Measurements from ENCODE around the gene NUP188.

The NUP188 gene

DNA sequence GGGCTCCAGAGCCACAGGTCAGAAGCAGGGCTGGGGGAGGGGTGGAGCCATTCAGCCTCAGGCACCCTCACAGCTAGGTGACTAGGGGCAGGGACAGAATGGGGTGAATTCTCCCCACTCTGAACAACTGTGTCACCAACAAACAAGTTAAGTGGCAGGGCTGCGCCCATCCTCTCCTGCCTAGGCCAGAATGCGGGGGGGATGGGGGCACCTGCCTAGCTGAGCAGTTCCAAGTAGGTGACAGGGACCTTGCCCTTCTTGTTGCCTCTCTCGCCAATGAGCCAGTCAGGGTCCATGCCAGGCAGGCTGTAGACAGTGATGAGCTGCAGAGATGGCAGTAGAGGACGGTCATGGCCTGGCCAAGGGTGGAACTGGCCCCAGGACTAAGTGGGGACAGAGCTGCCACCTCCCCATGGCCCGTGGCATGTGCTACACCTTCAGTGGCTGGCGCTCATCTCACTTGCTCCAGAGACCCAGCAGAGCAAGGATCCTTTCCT, 61.0 kb downstream of the NUP188 start:
- Histone ChIP-seq H3K4me2 (ENCODE audit: low read length) (no peak overlapping the region), H3K27me3 (ENCODE audit: control insufficient read depth, low read length) (no peaks in the 10 kb centered on the region), H3K4me3 (ENCODE audit: low read length) (no peak overlapping the region), H3F3A (ENCODE audit: control insufficient read depth, insufficient read depth) (peaks cover 13% of the 10 kb centered on the region), H3K4me1 (ENCODE audit: control insufficient read depth, low read length) (no peaks in the 10 kb centered on the region), H4K20me1 (ENCODE audit: control insufficient read depth, insufficient read depth, low read depth, low read length) (no peaks in the 10 kb centered on the region), H3K9me3 (ENCODE audit: control insufficient read depth, insufficient read depth, low read length) (no peaks in the 10 kb centered on the region), H3K36me3 (ENCODE audit: control insufficient read depth, low read length) (peaks cover 72% of the 10 kb centered on the region), H3K79me2 (ENCODE audit: control insufficient read depth, low read length) (no peaks in the 10 kb centered on the region), H3K9me2 (replicated peaks; ENCODE audit: control insufficient read depth, low read length) (no peaks in the 10 kb centered on the region), H3K27ac (ENCODE audit: low read depth, low read length) (no peak overlapping the region)
- no peak for TF ChIP-seq EZH2phosphoT487 (IDR thresholded peaks at IDR 0.05; ENCODE audit: borderline replicate concordance, low read length)
- TF ChIP-seq, protein P1, sequence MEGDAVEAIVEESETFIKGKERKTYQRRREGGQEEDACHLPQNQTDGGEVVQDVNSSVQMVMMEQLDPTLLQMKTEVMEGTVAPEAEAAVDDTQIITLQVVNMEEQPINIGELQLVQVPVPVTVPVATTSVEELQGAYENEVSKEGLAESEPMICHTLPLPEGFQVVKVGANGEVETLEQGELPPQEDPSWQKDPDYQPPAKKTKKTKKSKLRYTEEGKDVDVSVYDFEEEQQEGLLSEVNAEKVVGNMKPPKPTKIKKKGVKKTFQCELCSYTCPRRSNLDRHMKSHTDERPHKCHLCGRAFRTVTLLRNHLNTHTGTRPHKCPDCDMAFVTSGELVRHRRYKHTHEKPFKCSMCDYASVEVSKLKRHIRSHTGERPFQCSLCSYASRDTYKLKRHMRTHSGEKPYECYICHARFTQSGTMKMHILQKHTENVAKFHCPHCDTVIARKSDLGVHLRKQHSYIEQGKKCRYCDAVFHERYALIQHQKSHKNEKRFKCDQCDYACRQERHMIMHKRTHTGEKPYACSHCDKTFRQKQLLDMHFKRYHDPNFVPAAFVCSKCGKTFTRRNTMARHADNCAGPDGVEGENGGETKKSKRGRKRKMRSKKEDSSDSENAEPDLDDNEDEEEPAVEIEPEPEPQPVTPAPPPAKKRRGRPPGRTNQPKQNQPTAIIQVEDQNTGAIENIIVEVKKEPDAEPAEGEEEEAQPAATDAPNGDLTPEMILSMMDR (IDR thresholded peaks at IDR 0.05; ENCODE audit: low read depth, low read length, poor library complexity, severe bottlenecking), result no peak

DNA sequence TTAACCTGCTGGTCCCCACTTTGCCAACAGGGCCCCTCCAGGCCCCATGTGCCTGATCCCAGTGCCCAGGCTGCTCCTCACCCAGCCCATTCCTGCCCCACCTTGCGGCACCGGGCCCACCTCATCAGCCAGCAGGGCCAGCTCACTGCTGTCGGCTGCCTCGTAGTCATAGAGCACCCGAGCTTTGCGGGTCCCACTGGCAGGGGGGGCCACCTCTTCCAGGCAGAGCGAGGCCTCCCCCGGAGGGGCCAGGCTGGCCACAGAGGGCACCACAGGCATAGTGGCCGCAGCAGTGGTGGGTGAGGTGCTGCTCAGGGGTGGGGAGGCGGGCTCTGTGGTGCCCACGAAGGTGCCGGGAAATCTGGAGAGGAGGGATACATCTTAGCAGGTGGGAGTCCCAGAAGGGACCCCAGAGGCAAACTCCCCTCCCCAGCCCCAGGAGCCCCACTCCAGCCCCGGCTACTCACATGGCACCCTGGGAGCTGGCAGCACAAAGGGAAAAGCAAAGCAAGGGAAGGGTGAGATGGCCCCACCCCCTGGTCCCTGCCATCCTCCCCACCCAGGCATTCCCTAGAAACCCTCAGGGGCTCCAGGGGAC, 61.6 kb downstream of the NUP188 start:
- H3K27ac ChIP-seq (ENCODE audit: low read depth, low read length), result no peak overlapping the region
- no peak overlapping the region for H3K4me2 ChIP-seq (ENCODE audit: low read length)
- peaks cover 73% of the 10 kb centered on the region for H3K36me3 ChIP-seq (ENCODE audit: control insufficient read depth, low read length)
- H3K4me3 ChIP-seq (ENCODE audit: low read length), result no peak overlapping the region
- TF ChIP-seq, protein P1 (IDR thresholded peaks at IDR 0.05; ENCODE audit: low read depth, low read length, poor library complexity, severe bottlenecking), result no peak
- no peak for TF ChIP-seq EZH2phosphoT487 (IDR thresholded peaks at IDR 0.05; ENCODE audit: borderline replicate concordance, low read length)
- no peaks in the 10 kb centered on the region for H3K27me3 ChIP-seq (ENCODE audit: control insufficient read depth, low read length)
- no peaks in the 10 kb centered on the region for H3K9me2 ChIP-seq (replicated peaks; ENCODE audit: control insufficient read depth, low read length)
- H3K79me2 ChIP-seq (ENCODE audit: control insufficient read depth, low read length), result no peaks in the 10 kb centered on the region
- no peaks in the 10 kb centered on the region for H3K4me1 ChIP-seq (ENCODE audit: control insufficient read depth, low read length)
- no peaks in the 10 kb centered on the region for H3K9me3 ChIP-seq (ENCODE audit: control insufficient read depth, insufficient read depth, low read length)
- peaks cover 13% of the 10 kb centered on the region for H3F3A ChIP-seq (ENCODE audit: control insufficient read depth, insufficient read depth)
- no peaks in the 10 kb centered on the region for H4K20me1 ChIP-seq (ENCODE audit: control insufficient read depth, insufficient read depth, low read depth, low read length)

DNA sequence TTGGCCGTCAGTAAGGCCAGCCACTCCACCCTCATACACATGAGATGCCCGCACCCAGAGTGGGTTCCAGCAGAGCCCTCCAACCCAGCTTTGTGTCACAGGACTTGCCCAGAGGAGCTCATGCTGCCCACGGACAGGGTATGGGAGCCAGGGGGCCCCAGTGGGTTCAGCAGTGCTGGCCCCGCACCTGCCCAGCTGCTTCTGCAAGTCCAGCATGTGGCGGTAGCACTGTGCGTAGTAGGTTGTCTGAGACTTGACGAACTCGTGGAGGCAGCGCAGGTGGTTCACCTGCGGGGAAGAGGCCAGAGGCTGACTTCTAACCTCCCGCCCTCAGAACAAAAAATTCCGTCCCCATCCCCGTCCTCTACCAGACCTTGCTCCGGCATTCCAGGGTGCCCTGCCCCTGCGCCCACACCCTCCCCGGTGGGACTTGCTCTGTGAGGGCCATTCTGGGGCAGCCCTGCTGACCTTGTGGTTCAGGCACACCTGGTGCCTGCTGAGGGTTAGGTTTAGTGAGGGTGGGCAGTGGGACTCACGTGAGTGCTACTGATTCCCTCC, 62.2 kb downstream of the NUP188 start:
- no peak overlapping the region for H3K27ac ChIP-seq (ENCODE audit: low read depth, low read length)
- H3K36me3 ChIP-seq (ENCODE audit: control insufficient read depth, low read length), result peaks cover 78% of the 10 kb centered on the region
- TF ChIP-seq EZH2phosphoT487 (IDR thresholded peaks at IDR 0.05; ENCODE audit: borderline replicate concordance, low read length), result no peak
- TF ChIP-seq, protein P1 (IDR thresholded peaks at IDR 0.05; ENCODE audit: low read depth, low read length, poor library complexity, severe bottlenecking), result no peak

More for the DNA sequence above, 62.2 kb downstream of the NUP188 start:
- peaks cover 13% of the 10 kb centered on the region for H3F3A ChIP-seq (ENCODE audit: control insufficient read depth, insufficient read depth)
- no peaks in the 10 kb centered on the region for H3K79me2 ChIP-seq (ENCODE audit: control insufficient read depth, low read length)
- H3K4me2 ChIP-seq (ENCODE audit: low read length), result no peak overlapping the region
- no peaks in the 10 kb centered on the region for H3K9me2 ChIP-seq (replicated peaks; ENCODE audit: control insufficient read depth, low read length)
- no peaks in the 10 kb centered on the region for H3K4me1 ChIP-seq (ENCODE audit: control insufficient read depth, low read length)
- H3K9me3 ChIP-seq (ENCODE audit: control insufficient read depth, insufficient read depth, low read length), result no peaks in the 10 kb centered on the region
- no peak overlapping the region for H3K4me3 ChIP-seq (ENCODE audit: low read length)
- no peaks in the 10 kb centered on the region for H4K20me1 ChIP-seq (ENCODE audit: control insufficient read depth, insufficient read depth, low read depth, low read length)
- H3K27me3 ChIP-seq (ENCODE audit: control insufficient read depth, low read length), result no peaks in the 10 kb centered on the region

Measured in DOHH2 (cell line).